ENCODE measurements around the gene SEMA4A. TPM values are rescaled to one million over a fixed set of nuclear protein-coding genes. Genes with fewer than 3 reads are reported as not detected.

Gene SEMA4A
- total RNA-seq (1 to 10 TPM; 2.6 to 7.0 (median 4.5) TPM), polyA plus RNA-seq (1 to 10 TPM; 4.4 to 5.4 TPM)

DNA sequence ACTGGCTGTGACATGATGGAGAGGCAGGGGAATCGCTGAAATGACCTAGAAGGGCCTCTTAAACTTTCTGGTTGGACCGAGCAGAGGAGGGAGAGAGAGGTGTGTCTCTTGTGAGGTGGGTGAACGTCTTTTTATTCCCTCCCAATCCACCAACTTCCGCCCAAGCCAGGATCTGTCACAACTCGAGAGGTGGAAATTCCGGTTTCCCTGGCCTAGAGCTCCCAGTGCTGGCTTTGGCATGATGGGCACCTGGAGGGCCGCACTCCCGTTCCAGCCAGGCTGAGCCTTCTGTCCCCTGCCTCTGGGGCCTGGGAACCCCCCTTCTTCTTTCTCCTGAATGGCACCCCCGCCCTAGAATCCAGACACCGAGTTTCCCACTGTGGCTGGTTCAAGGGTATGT is at the start of gene SEMA4A:
Gene SEMA4A, plus strand, starts transcription at position 224 of the 400 bp plus-strand sequence. CDS start 994 bp downstream, outside the sequence.
- no peaks in the 10 kb centered on the region for H3K36me3 ChIP-seq
- no peak within 1 kb of the TSS for H3K4me3 ChIP-seq
- H3K27ac ChIP-seq = peak within 1 kb of the TSS in 2 of 4 donors; percentile 11 to 28
- TF ChIP-seq, protein P1, sequence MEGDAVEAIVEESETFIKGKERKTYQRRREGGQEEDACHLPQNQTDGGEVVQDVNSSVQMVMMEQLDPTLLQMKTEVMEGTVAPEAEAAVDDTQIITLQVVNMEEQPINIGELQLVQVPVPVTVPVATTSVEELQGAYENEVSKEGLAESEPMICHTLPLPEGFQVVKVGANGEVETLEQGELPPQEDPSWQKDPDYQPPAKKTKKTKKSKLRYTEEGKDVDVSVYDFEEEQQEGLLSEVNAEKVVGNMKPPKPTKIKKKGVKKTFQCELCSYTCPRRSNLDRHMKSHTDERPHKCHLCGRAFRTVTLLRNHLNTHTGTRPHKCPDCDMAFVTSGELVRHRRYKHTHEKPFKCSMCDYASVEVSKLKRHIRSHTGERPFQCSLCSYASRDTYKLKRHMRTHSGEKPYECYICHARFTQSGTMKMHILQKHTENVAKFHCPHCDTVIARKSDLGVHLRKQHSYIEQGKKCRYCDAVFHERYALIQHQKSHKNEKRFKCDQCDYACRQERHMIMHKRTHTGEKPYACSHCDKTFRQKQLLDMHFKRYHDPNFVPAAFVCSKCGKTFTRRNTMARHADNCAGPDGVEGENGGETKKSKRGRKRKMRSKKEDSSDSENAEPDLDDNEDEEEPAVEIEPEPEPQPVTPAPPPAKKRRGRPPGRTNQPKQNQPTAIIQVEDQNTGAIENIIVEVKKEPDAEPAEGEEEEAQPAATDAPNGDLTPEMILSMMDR (IDR thresholded peaks at IDR 0.05) = no peak
- intact Hi-C loops (cut with DNase I) = loop anchor here in 1 of 3 donors (10.0 kb wide), 1 partner anchor 51 kb away; no protein-coding TSS in a partner anchor
- no peaks in the 10 kb centered on the region for H3K27me3 ChIP-seq
- ATAC-seq (peak; percentile 65 to 74 (median 70)), FAIRE-seq (no peak), DNase-seq (peak in 4 of 6 donors; percentile 48 to 64 (median 56))
- no peaks in the 10 kb centered on the region for H3K9me3 ChIP-seq
- WGBS, 2 donors = 35 to 42% methylated on average over 10 of the region's 10 CpGs
- H3K4me1 ChIP-seq = no peaks in the 10 kb centered on the region

DNA sequence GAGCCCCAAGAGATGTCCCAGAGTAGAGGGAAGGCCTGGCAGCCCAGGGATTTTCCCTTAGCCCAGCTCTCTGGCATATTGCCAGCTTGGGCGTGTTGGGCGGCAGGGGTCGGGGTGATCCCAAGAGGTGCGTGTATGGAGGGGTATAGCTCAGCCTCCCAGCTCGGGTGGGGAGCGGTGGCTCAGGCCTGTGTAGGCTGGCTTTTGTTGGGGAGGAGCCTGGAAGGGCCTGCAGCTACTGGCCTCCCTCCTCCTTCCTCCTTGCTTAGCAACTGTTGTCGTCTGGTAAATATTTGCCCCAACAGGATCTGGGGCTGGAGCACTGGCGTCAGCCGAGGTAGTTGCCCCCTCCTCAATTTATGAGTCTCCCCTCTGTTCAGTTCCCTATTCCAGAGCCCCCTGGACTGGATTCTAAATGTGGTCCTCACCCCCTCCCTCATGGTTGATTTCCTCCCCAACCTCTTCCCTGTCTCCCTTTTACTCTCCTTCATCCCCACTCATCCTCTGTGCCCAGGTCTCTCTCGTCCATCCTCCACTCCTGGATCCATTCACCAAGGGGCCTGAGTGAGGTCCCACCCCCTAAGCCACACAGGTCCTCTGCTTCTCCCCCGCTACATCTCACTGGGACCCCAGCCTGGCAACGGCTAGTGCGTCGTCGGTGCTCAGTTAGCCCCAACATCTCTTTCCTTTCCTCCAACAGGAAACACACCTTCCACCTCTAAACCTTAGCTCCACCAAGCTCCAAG is 49.1 kb upstream of the SEMA4A start:
- ATAC-seq (peak; percentile 49 to 73 (median 59)), DNase-seq (peak; percentile 63 to 87 (median 74)), FAIRE-seq (no peak)
- 37 to 40% methylated on average over 15 of the region's 15 CpGs for WGBS, 2 donors
- H3K4me1 ChIP-seq = peaks cover 7 to 33% (median 18%) of the 10 kb centered on the region in 3 donors
- H3K27ac ChIP-seq = peak overlapping the region; percentile 88 to 98 (median 95)
- H3K27me3 ChIP-seq = no peaks in the 10 kb centered on the region
- intact Hi-C loops (cut with DNase I) = no loop called here
- no peaks in the 10 kb centered on the region for H3K36me3 ChIP-seq
- TF ChIP-seq, protein P1 (IDR thresholded peaks at IDR 0.05) = no peak
- H3K9me3 ChIP-seq = no peaks in the 10 kb centered on the region
- no peak overlapping the region for H3K4me3 ChIP-seq

DNA sequence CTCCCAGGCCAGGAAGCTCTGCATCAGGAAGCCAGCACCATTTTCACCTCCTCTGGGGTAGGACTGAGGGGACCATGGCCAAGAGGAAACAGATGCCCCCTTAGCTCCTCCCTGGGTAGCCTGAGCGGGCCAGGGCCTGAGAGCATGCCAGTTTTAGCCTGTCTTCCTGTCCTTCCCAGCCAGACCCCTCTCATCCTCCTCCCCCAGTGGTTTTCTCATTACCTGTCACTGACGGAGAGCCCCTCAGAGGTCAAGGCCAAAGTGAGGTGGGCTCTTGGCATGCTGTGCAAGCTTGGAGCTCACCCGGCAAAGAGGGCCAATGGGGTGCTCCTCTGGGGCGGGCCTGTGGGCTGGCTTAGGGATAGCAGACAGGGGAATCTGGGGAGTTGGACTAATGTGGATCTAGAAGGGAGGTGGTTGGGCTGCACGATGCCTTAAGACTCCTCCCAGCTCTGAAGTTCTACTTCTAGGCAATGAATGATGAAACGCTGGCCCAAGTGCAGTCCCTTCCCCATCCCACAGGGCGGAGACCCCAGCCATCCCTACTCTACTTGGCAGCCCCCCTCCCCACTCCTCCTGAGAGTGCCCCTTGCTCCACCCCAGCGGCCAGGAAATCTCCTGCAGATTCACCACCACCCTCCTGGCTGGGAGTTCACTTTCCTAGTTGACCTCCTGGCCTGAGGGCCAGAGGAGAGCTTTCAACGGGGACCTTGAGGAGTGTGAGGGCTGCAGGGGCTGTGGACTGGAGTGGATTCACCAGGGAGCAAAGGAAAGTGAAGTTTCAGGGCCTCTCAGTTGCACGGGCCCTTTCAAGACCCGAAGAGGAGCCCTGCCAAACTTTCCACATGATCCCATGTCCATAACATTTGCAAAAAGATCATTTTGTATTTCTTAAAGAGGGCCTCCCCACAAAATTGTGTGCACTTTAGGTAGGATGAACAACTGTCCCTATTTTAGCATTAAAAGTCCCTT is 48.2 kb upstream of the SEMA4A start:
- intact Hi-C loops (cut with DNase I) = no loop called here
- ATAC-seq = peak in 1 of 4 donors; percentile 1
- DNase-seq = peak in 1 of 6 donors; percentile 54
- no peaks in the 10 kb centered on the region for H3K27me3 ChIP-seq
- peaks cover 7 to 33% (median 18%) of the 10 kb centered on the region in 3 donors for H3K4me1 ChIP-seq
- H3K36me3 ChIP-seq = no peaks in the 10 kb centered on the region
- WGBS, 2 donors = 69 to 75% methylated on average over 11 of the region's 11 CpGs
- peak overlapping the region; percentile 88 to 98 (median 95) for H3K27ac ChIP-seq
- TF ChIP-seq, protein P1 (IDR thresholded peaks at IDR 0.05) = no peak
- no peak for FAIRE-seq
- H3K4me3 ChIP-seq = peak overlapping the region in 2 of 4 donors; percentile 22 to 37
- no peaks in the 10 kb centered on the region for H3K9me3 ChIP-seq

DNA sequence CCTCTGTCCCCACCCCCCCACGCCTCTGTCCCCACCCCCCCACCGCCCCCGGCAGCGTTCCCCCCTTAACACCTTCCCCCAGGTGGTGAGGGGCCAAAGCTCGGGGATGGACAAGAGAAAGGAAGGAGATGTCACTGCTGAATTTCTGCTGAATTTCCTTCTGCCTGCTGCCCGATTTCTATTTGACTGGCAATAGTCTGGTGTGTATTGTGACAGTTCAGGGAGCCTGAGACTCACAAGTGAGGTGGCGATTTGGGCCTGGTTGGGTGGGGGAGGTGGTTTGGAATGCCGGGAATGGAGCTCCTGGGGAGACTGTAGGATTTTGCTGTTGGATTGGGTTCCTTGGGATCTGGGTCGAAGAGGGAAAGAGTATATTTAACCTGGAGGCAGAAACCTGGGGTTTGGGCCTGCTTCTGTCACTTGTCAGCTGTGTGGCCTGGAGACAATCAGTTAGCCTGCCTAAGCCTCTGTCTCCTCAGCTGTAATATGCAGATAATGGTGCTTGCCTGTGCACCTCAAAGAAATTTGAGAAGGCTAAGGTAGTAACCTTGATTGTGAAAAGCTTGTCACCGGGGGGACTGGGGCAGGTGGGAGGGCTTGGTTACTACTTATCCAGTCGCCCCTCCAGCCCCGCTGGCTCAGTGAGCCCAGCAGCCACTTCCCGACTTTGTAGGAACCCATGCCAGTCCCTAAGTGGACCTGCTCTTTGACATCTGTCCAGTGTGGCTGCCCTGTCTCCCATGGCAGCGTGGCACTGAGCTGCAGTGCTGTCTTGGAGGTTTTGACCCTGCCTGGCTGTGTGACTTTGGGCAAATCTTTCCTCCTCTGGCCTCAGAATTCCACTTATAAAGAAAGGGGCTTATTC is 46.5 kb upstream of the SEMA4A start:
- DNase-seq = peak in 2 of 6 donors; percentile 51 to 62
- no peaks in the 10 kb centered on the region for H3K36me3 ChIP-seq
- peak; percentile 14 to 30 (median 24) for ATAC-seq

More for the DNA sequence above, 46.5 kb upstream of the SEMA4A start:
- 12 to 21% methylated on average over 10 to 14 of the region's 14 CpGs for WGBS, 2 donors
- Histone ChIP-seq H3K4me3 (peak overlapping the region in 2 of 4 donors; percentile 22 to 37), H3K9me3 (no peaks in the 10 kb centered on the region), H3K27ac (peak overlapping the region; percentile 88 to 98 (median 95)), H3K27me3 (no peaks in the 10 kb centered on the region), H3K4me1 (peaks cover 7 to 33% (median 18%) of the 10 kb centered on the region in 3 donors)
- TF ChIP-seq, protein P1 (IDR thresholded peaks at IDR 0.05) = no peak
- FAIRE-seq = no peak
- intact Hi-C loops (cut with DNase I) = no loop called here
